IMR-90 (cell line): ENCODE results near the gene BSPH1. TPM values are rescaled to one million over a fixed set of nuclear protein-coding genes. Genes with fewer than 3 reads are reported as not detected.

Experiments used
- ATAC-seq: fragments of 200-7000 bp; cut with Tn5 transposase; 2 replicates; pipeline ENCODE4 v1.9.1; 2020; ENCODE audit warnings: low read depth, mild to moderate bottlenecking, moderate library complexity
- BruUV-seq: library from RNA; stranded (reverse); fragments of 400-500 nt; replicated peaks from 2 replicates; lab custom pipeline; 2021; lab: Mats Ljungman, UMichigan
- CTCF ChIA-PET: fragments of 300-600 bp; formaldehyde crosslinking; extraction: SDS; loops from one replicate; lab custom pipeline; 2021; ENCODE audit warnings: antibody characterized with exemption; lab: Yijun Ruan, JAX
- POLR2A ChIA-PET: fragments of 300-600 bp; sonication (Branson Sonifier 250); formaldehyde crosslinking; loops from one replicate; lab custom pipeline; 2022; ENCODE audit warnings: antibody characterized with exemption; ENCODE audit not compliant: unreplicated experiment; lab: Charles Lee
- DNase-seq: peaks from one replicate; pipeline ENCODE4 v3.0.0; 2013
- H2AFZ ChIP-seq: replicated peaks from 2 replicates; pipeline ENCODE3; 2013; ENCODE audit warnings: low read length, mild to moderate bottlenecking; ENCODE audit not compliant: poor library complexity
- H2AK5ac ChIP-seq: 2 replicates; pipeline ENCODE4 v1.6.1; 2013; ENCODE audit warnings: low read depth, low read length, inconsistent platforms
- H2AK9ac ChIP-seq: replicated peaks from 2 replicates; pipeline ENCODE3; 2013; ENCODE audit warnings: mild to moderate bottlenecking, low read depth, low read length, moderate library complexity; ENCODE audit not compliant: poor library complexity
- H2BK120ac ChIP-seq: 2 replicates; pipeline ENCODE4 v1.6.1; 2013; ENCODE audit warnings: low read depth, low read length, inconsistent platforms
- H2BK15ac ChIP-seq: 3 replicates; pipeline ENCODE4 v1.6.1; 2013; ENCODE audit warnings: low read depth, low read length, inconsistent platforms
- H2BK20ac ChIP-seq: 2 replicates; pipeline ENCODE4 v1.6.1; 2013; ENCODE audit warnings: low read depth, mild to moderate bottlenecking, inconsistent platforms, low read length, moderate library complexity
- H2BK5ac ChIP-seq: 2 replicates; pipeline ENCODE4 v1.6.1; 2013; ENCODE audit warnings: mild to moderate bottlenecking, low read depth, low read length, inconsistent platforms; ENCODE audit not compliant: poor library complexity, severe bottlenecking
- H3K14ac ChIP-seq: replicated peaks from 2 replicates; pipeline ENCODE4 v1.6.1; 2013; ENCODE audit warnings: low read depth, low read length, inconsistent platforms
- H3K18ac ChIP-seq: 2 replicates; pipeline ENCODE4 v1.6.1; 2013; ENCODE audit warnings: low read depth, low read length, control low read depth
- H3K23ac ChIP-seq: 2 replicates; pipeline ENCODE4 v1.6.1; 2013; ENCODE audit warnings: low read depth, low read length, inconsistent platforms
- H3K27ac ChIP-seq: 2 replicates; pipeline ENCODE4 v1.5.1; 2013; ENCODE audit warnings: mild to moderate bottlenecking, control low read depth, low read length; ENCODE audit not compliant: insufficient read depth
- H3K27me3 ChIP-seq: 2 replicates; pipeline ENCODE4 v1.6.1; 2013; ENCODE audit warnings: low read length; ENCODE audit not compliant: control insufficient read depth, insufficient read depth
- H3K36me3 ChIP-seq: 2 replicates; pipeline ENCODE4 v1.6.1; 2013; ENCODE audit warnings: low read length, mixed read lengths; ENCODE audit not compliant: control insufficient read depth, insufficient read depth
- H3K4ac ChIP-seq: 2 replicates; pipeline ENCODE4 v1.6.1; 2013; ENCODE audit warnings: low read depth, low read length, inconsistent platforms
- H3K4me1 ChIP-seq: 2 replicates; pipeline ENCODE4 v1.6.1; 2013; ENCODE audit warnings: low read length, mixed read lengths; ENCODE audit not compliant: control insufficient read depth, insufficient read depth
- H3K4me2 ChIP-seq: 2 replicates; pipeline ENCODE4 v1.6.1; 2013; ENCODE audit warnings: low read depth, mild to moderate bottlenecking, control low read depth, low read length, moderate library complexity
- H3K4me3 ChIP-seq: 2 replicates; pipeline ENCODE4 v1.5.1; 2013; ENCODE audit warnings: low read depth, mild to moderate bottlenecking, control low read depth, low read length, moderate library complexity; ENCODE audit not compliant: insufficient read depth
- H3K56ac ChIP-seq: 2 replicates; pipeline ENCODE4 v1.6.1; 2013; ENCODE audit warnings: low read length, inconsistent platforms; ENCODE audit not compliant: insufficient read depth; ENCODE audit errors: extremely low read depth
- H3K79me1 ChIP-seq, 2 experiments: 2 replicates each; pipeline ENCODE4 v1.6.1; 2013; ENCODE audit warnings: low read length in 2 of 2, inconsistent platforms in 1 of 2, low read depth in 1 of 2
- H3K9ac ChIP-seq: 2 replicates; pipeline ENCODE4 v1.6.1; 2013; ENCODE audit warnings: low read depth, low read length, control low read depth
- H3K9me1 ChIP-seq: 2 replicates; pipeline ENCODE4 v1.6.1; 2013; ENCODE audit warnings: low read length, inconsistent platforms; ENCODE audit not compliant: insufficient read depth
- H3K9me3 ChIP-seq: 2 replicates; pipeline ENCODE4 v1.6.1; 2013; ENCODE audit warnings: low read length; ENCODE audit not compliant: control insufficient read depth, insufficient read depth
- H4K20me1 ChIP-seq: 2 replicates; pipeline ENCODE4 v1.6.1; 2013; ENCODE audit warnings: low read length, inconsistent platforms; ENCODE audit not compliant: insufficient read depth
- H4K5ac ChIP-seq: 2 replicates; pipeline ENCODE4 v1.6.1; 2013; ENCODE audit warnings: mild to moderate bottlenecking, low read depth, low read length, control low read depth
- H4K8ac ChIP-seq, 2 experiments: 2 replicates each; pipeline ENCODE4 v1.6.1; 2013; ENCODE audit warnings: low read depth in 2 of 2, low read length in 2 of 2, control low read depth in 1 of 2, inconsistent platforms in 1 of 2
- H4K91ac ChIP-seq: 2 replicates; pipeline ENCODE4 v1.6.1; 2013; ENCODE audit warnings: low read depth, low read length, inconsistent platforms; ENCODE audit not compliant: insufficient read depth
- BHLHE40 ChIP-seq: fragments of 150-350 bp; IDR thresholded peaks from 2 replicates; pipeline ENCODE4 v1.6.1; 2016; ENCODE audit warnings: mild to moderate bottlenecking, low read depth, low read length
- CTCF ChIP-seq: conservative IDR thresholded peaks from 2 replicates; pipeline ENCODE4 v1.5.1; 2012; ENCODE audit warnings: mild to moderate bottlenecking, low read depth, low read length, improper control_type of control experiment
- FOS ChIP-seq: fragments of 150-350 bp; IDR thresholded peaks from 2 replicates; pipeline ENCODE4 v1.6.1; 2016; ENCODE audit warnings: low read depth, low read length
- RCOR1 ChIP-seq: IDR thresholded peaks from 2 replicates; pipeline ENCODE4 v1.6.1; 2012; ENCODE audit warnings: mild to moderate bottlenecking, low read length, improper control_type of control experiment; ENCODE audit not compliant: insufficient replicate concordance
- WGBS, 2 experiments: methylation state at CpG; one replicate each; pipeline versions ENCODE4 v1.1.5 to v1.1.7; 2013; ENCODE audit warnings: missing lambda C conversion rate in 2 of 2; ENCODE audit not compliant: insufficient read length in 1 of 2; ENCODE audit errors: extremely low coverage in 2 of 2; 5-methylcytosine and 5-hydroxymethylcytosine counted together
- dilution Hi-C: fragments of 300-500 bp; cut with HindIII; formaldehyde crosslinking; loops from one replicate; pipeline ENCODE4 v1.14.3; 2018; ENCODE audit warnings: low sequenced_read_pairs; ENCODE audit not compliant: unreplicated experiment
- in situ Hi-C: fragments of 300-500 bp; cut with MboI; formaldehyde crosslinking; loops from 3 replicates; pipeline ENCODE4 v1.14.3; 2019; ENCODE audit warnings: low sequenced_read_pairs, inconsistent platforms, mixed read lengths
- intact Hi-C: fragments of 100-400 bp; cut with micrococcal nuclease; formaldehyde crosslinking; loops from 2 replicates; pipeline ENCODE4 v1.10.0; 2022
- polyA plus RNA-seq, 3 experiments: library from polyadenylated mRNA; depleted of rRNA; stranded (reverse); fragments of >200 nt; gene quantifications; 2 replicates each; pipeline ENCODE4 v1.2.3, GENCODE V29; 2012; ENCODE audit warnings: low replicate concordance in 1 of 3
- total RNA-seq: library from RNA; depleted of rRNA; stranded (reverse); fragments of >200 nt; gene quantifications from 2 replicates; pipeline ENCODE4 v1.2.3, GENCODE V29; 2012

The BSPH1 gene
- total and polyA plus RNA-seq, 2 of the 4 experiments (the other 2 are of a cell fraction), result not detected

- Histone ChIP-seq H2BK120ac (no peak within 1 kb of the TSS), H3K27ac (no peak within 1 kb of the TSS), H3K4me3 (no peak within 1 kb of the TSS), H4K91ac (no peak within 1 kb of the TSS), H3K4me2 (no peak within 1 kb of the TSS), H2BK20ac (no peak within 1 kb of the TSS), H3K56ac (no peak within 1 kb of the TSS), H3K23ac (no peak within 1 kb of the TSS), H4K8ac (no peak within 1 kb of the TSS), H2AK9ac (no peak within 1 kb of the TSS), H3K4ac (no peak within 1 kb of the TSS), H3K9me3 (no peaks in the 10 kb centered on the region), H3K36me3 (no peaks in the 10 kb centered on the region), H3K9ac (no peak within 1 kb of the TSS), H3K18ac (no peak within 1 kb of the TSS), H3K27me3 (peaks cover 3% of the 10 kb centered on the region; the same call in 1 of the 2 replicates), H2AFZ (no peak within 1 kb of the TSS), H3K9me1 (no peaks in the 10 kb centered on the region), H3K14ac (no peak within 1 kb of the TSS), H2AK5ac (no peak within 1 kb of the TSS), H2BK5ac (no peak within 1 kb of the TSS), H4K20me1 (no peaks in the 10 kb centered on the region), H3K79me1 (no peaks in the 10 kb centered on the region), H4K5ac (no peak within 1 kb of the TSS), H3K4me1 (no peaks in the 10 kb centered on the region), H2BK15ac (no peak within 1 kb of the TSS)
- TF ChIP-seq BHLHE40, result no peak
- TF ChIP-seq CTCF, result no peak
- no peak for TF ChIP-seq RCOR1
- no peak for TF ChIP-seq FOS
- ChIA-PET POLR2A (no interaction called here), CTCF (no interaction called here)
- dilution Hi-C loops (no loop called here), intact Hi-C loops (no loop called here), in situ Hi-C loops (no loop called here)
- DNase-seq (no peak), ATAC-seq (no peak)
- WGBS, 2 experiments, result 20% methylated on average over 2 of the region's 5 CpGs; no CpG with 5 or more reads in 1 of the 2 experiments
- BruUV-seq, result no TSS peak
These were observed 2.3 kb upstream of the BSPH1 start, which contains the start of gene ELSPBP1 for GRCh38 chr19:47994209-47994802. TSS of gene ELSPBP1 (plus strand) at chr19:47994632. CDS start at chr19:48008668, 14,036 bp downstream.
